GM18502 (cell line): ENCODE data around the gene SYNDIG1L.

Experiments used
- ATAC-seq: cut with Tn5 transposase; IDR thresholded peaks from one replicate; pipeline ENCODE4 v1.9.1; 2021; ENCODE audit warnings: mild to moderate bottlenecking; ENCODE audit not compliant: unreplicated experiment, poor library complexity

SYNDIG1L gene

DNA sequence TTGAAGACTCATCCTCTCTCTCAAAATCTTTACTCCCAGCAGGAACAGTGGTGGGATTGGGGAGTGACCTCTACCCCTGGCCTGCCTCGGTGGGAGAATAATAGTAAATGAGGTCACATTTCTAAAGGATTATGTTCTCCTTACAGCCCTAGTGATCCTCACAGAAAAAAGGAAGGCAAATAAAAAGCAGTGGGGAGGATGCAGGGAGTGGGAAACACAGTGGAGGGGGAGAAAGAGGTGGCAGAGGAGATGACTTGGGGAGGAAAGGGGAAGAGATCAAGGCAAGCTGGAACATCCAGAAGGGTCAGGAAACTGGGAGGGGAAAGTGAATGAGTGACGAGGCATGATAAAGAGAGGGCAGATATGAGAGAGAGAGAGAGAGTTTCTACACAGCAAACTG is 8.3 kb upstream of the SYNDIG1L start:
- no peak for ATAC-seq

DNA sequence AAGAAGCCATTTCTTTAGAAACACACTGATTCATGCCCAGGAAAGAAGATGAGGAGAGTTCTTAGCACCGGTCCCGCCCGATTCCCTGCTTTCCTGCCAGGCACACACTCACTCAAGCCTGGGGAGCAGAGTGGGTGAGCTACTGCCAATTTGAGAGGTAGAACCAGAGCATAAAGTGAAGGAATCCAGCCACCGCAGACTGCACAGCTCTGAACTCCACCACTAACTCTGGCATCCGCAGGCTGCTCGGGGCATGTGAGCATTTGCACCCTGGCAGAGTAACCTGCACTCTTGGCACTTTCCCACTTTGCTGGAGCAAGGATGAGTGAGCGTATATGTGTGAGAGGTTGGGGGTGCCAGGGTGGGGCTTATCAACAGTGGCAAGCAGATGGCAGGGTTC is 4.0 kb upstream of the SYNDIG1L start:
- no peak for ATAC-seq

DNA sequence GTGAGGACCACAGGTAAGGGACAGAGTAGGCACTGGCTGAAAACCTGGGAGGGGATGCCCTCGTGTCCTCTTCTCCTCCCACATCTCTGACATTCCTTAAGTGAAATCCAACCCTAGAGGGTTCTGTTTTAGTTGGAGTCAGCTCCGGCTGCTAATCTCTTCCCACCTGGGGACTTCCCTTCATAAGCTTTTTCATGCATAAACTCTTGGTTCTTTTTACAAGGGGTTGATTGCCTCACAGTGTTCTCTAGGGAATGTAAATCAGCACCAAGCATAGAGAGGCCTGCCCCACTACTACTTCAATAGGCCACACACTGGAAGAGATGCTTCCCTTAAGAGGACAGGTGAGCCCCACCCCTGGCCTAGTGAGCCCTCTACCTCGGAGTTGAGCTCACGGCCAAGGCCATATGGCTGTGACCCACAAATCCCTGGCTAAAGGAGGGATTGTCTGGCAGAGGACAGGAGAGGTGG is 3.2 kb upstream of the SYNDIG1L start:
- no peak for ATAC-seq

DNA sequence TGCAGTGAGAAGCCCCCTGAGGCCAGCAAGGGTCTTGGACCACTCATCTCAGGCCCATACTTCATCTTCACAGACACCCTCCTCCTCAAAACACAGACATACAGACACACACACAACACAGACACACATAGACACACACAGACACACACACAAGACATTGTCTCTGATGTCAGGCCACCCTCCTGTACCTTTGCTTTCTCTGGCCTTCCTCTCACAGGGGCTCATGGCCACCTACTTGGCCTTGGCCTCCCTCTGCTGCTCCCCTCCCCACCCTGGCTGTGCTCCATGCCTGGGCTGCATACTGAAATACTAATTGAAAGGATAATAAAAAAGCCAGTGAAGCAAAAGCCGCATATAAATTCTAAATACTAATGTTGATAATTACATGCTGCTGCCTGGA is 1.6 kb upstream of the SYNDIG1L start:
- ATAC-seq, result no peak

DNA sequence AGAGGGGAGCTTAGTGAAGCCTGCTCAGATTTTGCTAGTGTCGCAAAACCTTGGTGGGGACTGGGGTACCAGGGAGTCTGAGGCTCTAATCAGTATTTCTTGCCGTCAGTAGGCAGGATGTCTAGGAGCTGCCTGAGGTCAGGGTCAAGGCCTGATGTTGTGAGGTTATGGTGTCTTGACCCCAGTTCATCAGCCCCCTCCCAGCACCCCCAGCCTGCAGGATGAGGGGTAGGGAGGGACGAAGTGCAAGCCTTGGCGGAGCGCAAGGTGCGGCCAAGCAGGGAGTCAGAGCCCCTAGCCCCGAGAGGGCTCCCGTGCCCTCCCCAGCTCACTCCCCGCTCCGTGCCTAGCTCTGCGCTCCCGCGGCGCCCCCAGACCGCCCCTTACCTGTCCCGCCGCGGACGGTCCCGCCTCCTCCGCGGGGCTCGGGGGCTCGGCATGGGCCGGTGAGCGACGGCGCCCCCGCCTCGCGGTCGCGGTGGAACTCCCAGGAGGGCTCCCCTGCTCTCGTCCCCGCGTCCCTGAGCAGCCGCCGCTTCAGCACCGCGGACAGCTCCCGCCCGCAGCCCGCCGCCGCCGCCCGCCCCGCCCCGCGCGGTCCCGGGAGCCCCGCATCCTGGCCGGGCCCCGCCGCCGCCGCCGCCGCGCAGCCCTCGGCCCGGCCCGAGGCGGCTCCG is 347 bp downstream of the SYNDIG1L start:
- ATAC-seq, result no peak

DNA sequence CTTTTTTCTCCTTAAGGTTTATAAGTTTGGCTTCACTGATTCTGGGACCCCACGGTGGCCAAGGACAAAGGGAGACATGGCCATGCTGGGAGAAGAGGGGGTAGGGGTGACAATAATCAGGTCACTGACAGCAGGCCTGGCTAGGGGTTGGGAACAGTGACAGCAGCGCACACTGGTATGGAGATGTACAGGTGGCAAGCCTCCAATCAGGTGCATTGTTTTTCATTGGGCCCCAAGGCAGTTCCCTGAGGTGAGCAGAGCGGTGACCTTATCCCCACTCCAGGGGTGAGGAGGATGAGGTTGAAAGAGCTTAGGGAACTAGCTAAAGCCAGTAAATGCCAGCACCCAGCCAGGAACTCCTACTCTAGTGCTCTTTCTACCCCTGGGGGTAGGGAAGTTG is 1.4 kb downstream of the SYNDIG1L start:
- ATAC-seq, result no peak

DNA sequence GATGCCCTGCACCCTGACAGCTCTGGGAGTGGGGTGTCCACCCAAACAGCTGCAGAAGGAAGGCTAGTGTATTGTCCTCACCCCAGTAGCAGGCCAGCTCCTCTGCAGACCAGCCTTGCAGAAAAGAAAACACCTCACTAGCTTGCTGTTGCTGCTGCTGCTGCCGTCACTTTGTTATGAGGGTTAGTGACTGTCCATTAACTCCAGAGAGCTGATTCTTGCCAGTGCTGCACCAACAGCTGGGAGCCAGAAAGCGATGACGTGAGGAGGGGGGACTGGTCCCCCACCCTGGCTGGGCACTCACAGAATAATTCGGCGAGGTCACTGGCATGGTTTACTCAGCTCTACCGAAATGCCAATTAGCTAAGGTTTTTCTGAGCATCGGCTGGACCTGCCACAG is 2.8 kb downstream of the SYNDIG1L start:
- no peak for ATAC-seq

DNA sequence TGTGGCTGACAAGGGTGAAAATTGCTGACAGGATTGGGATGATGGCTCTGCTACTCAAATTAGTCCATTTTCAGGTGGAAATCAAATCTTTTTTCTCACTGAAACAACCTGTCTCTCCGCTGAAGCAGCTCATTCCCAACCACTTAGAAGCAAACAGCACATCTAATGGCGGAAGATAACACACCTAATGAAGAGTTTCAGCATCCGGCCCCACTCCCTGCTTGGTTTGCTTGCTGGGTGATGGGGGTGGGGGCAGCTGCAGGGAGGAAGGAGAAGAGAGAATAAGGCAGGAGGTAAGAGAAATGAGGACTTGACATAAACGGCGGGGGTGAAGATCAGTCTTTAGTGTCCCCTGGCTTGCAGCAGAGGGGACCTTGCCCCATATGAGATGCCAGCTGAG is 4.0 kb downstream of the SYNDIG1L start:
- ATAC-seq, result no peak

DNA sequence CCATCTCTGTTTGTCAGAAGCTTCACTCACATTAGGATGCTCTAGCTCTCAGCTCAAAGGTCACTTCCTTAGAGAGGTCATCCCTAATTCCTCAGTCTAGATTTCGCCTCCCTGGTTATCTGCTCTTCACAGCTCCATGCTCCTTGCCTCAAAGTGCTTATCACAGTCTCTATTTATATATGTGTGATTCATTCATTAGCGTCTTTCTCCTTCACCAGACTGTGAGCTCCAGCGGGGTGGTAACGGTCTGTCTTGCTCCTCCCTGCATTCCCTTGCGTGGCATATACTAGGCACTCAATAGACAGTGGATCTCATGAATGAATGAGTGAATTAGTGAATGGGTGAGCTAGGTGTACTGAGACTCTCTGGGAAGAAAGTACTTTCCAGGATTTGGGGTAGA is 6.9 kb downstream of the SYNDIG1L start:
- ATAC-seq, result no peak

DNA sequence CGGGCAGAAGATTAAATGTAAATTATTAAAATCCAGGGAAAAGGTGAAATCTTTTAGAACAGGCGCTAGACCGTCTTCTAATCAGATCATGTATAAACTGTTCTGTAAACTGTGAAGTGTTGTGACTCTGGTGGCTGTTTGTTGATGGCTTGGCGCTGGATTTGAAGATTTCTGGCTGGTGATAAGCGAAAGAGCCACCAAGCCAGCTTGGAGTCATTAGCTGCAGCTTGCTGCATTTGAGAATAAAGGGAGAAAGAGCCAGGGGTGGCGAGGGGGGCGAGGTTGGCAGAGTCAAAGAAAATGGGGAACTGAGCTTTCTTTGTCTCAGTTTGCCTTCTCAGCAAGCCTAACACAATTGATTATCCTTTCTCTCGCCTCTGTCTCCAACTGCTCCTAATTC is 8.0 kb downstream of the SYNDIG1L start:
- ATAC-seq, result no peak

DNA sequence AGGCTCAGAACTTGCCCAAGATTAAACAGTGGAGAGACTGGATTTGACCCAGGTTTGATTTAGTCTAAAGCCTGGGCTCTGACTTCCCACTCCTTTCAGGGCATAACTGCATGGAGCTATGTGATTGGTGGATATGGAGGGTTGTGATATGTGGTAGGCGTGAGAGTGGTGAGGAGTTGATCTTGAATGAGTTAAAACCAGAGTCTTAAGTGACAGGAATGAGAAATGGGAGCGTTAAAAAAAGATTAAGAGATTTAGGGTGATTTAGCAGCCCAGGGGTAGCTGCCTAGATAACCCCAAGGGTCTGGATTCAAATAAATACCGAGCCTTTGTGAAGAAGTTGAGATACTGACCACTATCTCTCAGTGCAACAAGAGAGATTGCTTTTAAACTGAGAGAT is 8.4 kb downstream of the SYNDIG1L start:
- ATAC-seq, result no peak

DNA sequence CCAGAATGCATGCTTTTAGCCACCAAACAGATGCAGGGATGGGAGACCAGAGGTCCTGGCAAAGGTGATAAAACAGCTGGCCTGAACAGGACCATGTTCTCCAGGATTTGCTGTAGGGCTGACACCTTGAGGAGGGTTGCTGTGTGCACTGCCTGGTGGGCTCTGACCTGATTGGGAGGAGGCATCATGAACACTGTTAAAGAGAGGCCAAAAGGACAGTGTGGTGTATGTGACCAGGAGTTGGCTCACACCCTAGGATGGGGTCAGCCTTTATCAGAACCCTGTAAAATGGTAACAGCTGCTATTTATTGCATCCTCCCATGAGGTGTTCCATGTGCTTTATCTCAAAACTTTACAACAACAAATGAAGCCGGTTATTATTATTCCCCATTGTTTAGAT is 8.8 kb downstream of the SYNDIG1L start:
- ATAC-seq, result no peak

DNA sequence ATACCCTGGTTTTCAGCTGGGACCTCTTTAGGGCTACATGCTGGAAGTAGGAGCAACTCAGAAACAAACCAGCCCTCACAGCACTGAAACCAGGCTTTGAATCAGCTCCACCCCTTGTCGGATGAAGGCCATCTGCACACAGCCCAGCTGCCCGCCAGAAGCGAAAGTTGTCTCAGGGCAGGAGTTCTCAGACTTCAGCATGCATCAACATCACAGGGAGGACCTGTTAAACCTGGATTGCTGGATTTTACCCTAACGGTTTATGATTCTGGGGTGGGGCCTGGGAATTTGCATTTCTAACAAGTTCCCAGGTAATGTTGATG is 10.9 kb downstream of the SYNDIG1L start:
- no peak for ATAC-seq

DNA sequence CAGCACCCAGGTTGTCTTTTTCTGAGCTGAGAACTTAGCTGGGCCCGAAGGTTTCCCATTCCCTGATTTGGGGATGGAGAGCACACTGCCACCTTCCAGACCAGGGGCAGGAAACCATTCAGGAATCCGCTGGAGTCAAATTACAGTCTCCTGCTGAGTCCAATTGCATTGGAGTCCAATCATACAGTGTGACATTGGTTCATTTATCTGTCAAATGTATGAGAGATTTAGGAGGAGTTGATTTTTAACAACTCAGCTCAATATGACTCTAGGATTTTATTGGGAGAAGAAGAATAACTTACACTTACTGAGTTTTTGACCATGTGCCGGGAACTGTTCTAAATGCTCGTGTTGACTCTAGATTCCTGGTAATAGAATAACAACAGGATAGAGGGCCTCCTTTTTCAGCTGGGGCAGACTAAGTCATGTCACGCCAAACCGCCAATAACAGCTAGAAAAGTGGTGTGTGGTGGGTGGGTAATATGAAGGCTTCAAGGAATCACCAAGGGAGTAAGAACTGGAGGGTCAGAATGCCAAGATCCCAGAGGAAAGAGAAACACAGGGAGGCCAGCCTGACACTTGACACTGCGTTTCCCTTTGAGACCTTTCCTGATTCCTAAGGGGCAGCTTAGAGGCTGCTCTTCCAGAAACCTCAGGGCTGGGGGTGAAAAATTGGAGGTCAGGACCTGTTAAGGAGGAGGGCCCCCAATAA is 11.5 kb downstream of the SYNDIG1L start:
- ATAC-seq, result no peak

DNA sequence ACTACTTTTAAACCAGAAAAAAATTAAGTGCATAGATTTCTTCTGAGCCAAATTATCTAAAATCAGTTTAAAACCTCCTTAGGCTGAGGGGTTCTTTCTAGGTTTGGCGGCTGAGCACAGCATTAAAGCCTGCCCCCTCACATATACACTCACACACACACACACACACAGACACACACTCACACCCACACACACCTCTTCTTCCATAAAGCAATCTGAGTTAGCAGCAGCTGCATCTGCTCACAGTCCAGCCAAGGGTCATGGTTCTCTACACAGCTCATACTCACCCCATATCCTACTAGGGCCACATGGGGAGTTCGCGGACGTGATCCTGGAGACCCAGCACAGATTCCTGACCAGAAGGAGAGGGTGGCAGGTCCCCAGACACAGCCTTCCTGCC is 12.4 kb downstream of the SYNDIG1L start:
- no peak for ATAC-seq

DNA sequence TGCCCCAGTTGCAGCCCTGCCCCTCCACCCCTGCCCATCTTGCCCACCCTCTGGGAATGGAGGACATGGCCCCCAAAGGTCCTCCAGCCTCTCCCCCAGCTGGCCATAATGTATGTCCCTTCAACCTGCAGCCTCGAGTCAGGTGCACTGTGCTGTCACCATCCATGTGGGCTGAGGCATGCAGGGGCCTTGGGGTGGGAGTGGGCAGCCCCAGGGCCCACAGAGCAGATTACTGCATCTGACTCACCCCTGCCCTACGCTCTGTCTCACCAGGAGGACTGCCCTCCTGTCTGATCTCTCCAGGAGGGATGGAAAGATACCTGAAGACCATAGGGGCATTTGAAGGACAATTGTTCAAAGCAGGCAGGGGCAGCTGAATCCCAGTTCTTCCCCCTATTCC is 13.3 kb downstream of the SYNDIG1L start:
- ATAC-seq, result no peak

DNA sequence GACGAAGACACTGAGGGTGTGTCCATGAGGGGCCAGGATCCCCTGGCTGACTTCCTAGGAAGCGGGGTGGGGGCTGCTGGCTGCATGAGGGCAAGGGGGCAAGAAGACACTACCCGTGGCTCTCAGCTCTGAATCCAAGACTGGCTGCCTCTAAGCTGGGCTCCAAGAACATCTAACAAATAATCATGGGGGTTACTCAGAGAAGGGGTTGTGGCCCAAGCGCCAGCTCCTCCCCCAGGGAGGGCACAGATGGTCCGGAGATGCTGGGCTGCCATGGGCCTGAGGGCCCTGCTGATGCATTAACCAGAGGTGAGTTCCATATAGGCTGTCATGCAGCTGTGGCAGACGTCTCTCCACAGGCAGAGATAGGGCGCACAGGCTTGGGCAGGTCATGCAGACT is 14.3 kb downstream of the SYNDIG1L start:
- ATAC-seq, result no peak

DNA sequence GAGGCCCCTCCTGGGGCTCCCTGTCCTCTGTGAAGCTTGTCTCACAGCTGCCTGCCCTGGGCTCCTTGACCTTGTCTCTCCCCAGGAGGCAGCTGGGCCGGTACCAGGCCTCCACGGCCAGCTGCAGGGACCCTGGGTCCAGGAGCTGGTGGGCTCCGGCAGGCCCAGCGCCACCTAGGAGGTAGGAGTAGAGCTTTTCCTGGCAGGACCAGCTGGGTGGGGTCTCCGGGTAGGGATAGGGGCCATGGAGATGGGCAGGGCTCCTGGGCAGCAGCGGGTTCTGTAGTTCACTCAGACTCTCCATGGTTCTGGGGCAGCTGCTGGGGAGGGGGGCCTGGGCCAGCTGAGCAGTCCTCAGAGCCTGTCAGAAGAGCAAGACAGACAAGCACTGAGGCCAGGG is 16.6 kb downstream of the SYNDIG1L start:
- no peak for ATAC-seq

DNA sequence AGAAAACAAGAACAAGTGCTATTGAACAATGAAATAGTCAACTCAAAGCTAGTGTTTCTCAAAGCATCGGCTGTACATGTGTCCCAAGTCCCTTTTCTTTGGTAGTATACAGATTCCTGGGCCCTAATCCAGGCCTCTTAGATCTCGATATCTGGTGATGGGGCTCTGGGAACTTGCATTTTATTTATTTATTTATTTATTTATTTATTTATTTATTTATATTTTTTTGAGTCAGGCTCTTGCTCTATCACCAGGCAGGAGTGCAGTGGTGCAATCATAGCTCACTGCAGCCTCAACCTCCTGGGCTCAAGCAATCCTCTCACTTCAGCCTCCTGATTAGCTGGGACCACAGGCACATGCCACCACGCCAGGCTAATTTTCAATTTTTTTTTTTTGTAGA is 17.1 kb downstream of the SYNDIG1L start:
- ATAC-seq, result no peak

DNA sequence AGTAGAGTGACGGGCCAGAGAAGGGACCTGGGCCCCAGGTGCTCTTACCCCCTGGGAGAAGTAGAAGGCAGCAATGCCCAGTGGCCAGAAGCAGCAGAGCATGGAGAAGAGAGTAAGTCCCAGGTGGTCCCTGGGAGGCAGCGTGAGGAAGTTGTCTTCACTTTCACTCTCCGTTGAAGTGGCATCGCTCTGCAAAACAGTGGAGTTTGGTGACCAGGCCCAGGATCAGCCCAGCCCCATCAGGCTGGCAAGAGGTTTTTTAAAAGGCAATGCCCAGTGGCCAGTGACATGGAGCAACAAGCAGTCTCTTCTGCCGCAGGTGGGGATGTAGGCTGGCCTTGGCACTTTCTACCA is 18.2 kb downstream of the SYNDIG1L start:
- ATAC-seq, result no peak

DNA sequence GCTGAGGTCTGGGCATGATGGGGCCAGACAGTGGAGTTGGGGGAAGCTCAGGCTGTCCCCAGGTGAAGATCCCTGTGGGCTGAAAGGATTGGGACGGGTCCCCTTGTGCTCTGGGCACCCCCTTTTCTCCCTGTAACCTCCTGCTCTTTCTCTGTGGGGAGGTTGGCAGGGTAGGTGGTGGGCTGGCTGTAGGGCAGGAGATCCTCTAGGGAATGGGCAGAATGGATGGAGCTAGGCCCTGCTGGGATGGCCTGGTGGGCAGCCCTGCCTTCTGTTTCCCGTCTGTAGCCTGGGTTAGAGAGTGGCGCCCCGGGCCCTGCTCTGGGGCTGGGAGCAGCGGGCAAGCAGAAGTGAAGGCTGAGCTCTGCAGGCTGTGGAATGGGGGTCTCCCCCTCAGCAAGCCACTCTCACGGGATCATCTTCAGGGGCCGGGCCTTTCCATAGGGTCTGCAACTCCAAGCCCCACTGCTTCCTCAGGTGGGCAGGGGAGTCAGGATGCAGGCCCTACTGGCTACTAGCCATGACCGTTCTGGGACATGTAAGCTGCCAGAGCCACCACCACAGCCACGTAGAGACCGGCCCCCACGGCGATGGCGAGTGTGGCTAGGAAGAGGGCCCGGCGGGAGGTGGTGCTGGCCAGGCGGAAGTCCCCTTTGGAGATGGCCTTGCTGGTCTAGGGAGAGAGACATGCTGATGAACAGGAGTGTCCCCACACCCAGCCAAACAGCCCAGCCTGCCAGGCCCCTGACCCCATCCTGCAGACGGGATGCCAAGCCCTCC is 18.8 kb downstream of the SYNDIG1L start:
- no peak for ATAC-seq

DNA sequence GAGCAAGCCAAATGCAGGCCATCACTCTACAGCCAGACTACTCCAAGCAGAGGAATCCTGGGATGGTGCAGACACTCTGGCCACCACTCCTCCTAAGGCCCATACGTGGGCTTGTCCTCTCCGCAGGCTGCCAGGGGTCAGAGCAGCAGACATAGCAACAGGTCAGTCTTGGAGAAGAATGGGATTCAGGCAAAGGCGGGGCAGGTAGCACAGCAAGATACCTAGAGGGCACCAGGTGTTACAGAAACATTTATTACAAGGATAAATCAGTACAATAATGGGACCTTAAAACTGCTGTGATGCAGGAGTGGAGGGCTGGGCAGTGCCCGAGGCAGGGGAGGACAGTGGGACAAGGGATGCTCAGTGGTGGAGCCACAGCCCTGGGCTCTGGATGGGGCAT is 20.3 kb downstream of the SYNDIG1L start:
- no peak for ATAC-seq
